Stimulated activated CD4-positive, alpha-beta T cell treated with anti-CD3 and anti-CD28 coated beads, Interleukin-1b, Interleukin-23, amount 100 ng/mL, for 1 hour (primary cell): Measurements from ENCODE around the gene CLDN25.

Experiments
- DNase-seq, 2 donors: peaks; one replicate each; pipeline ENCODE4 v3.0.0-alpha.2; 2020; ENCODE audit warnings: low read depth in 2 of 2

The CLDN25 gene

GRCh38 chr11:113808931-113809330 lies 29.3 kb downstream of the CLDN25 start:
- no peak for DNase-seq

GRCh38 chr11:113814181-113814580 lies 34.6 kb downstream of the CLDN25 start:
- no peak for DNase-seq

- DNase-seq = no peak
These were observed 37.6 kb downstream of the CLDN25 start for GRCh38 chr11:113817162-113817561.

- DNase-seq = no peak
These were observed 38.0 kb downstream of the CLDN25 start for GRCh38 chr11:113817626-113818025.

GRCh38 chr11:113818426-113818825 lies 38.8 kb downstream of the CLDN25 start:
- no peak for DNase-seq

GRCh38 chr11:113827477-113827876 lies 47.9 kb downstream of the CLDN25 start:
- DNase-seq = no peak

GRCh38 chr11:113828191-113828590 lies 48.6 kb downstream of the CLDN25 start:
- DNase-seq = no peak

GRCh38 chr11:113829751-113830150 lies 50.2 kb downstream of the CLDN25 start:
- DNase-seq = no peak
